Keratinocyte (primary cell): ENCODE results near the gene NBEA. TPM values are rescaled to one million over a fixed set of nuclear protein-coding genes. Genes with fewer than 3 reads are reported as not detected.

Experiments used
- DNase-seq: peaks from one replicate; pipeline ENCODE4 v3.0.0-alpha.2; 2011; ENCODE audit warnings: low read depth, missing footprints, low spot score
- FAIRE-seq: peaks from 2 replicates; lab custom pipeline; 2011; peaks lifted over from hg19 to GRCh38; lab: Jason Lieb, UNC
- H2AFZ ChIP-seq: 2 replicates; pipeline ENCODE4 v1.6.0; 2012; ENCODE audit warnings: low read length, control low read depth, inconsistent platforms; ENCODE audit not compliant: control insufficient read depth
- H3K27ac ChIP-seq: 2 replicates; pipeline ENCODE4 v1.5.1; 2011; ENCODE audit warnings: low read length; ENCODE audit not compliant: control insufficient read depth, insufficient read depth
- H3K27me3 ChIP-seq: 3 replicates; pipeline ENCODE4 v1.6.0; 2011; ENCODE audit warnings: low read length; ENCODE audit not compliant: control insufficient read depth, insufficient read depth; ENCODE audit errors: extremely low read depth
- H3K36me3 ChIP-seq, 2 experiments: 2 replicates in 1 of 2; 3 replicates in 1 of 2; pipeline ENCODE4 v1.5.1; 2011; ENCODE audit warnings: low read length in 2 of 2, mild to moderate bottlenecking in 1 of 2; ENCODE audit not compliant: control insufficient read depth in 2 of 2, insufficient read depth in 2 of 2; ENCODE audit errors: extremely low read depth in 1 of 2
- H3K4me1 ChIP-seq: 3 replicates; pipeline ENCODE4 v1.5.1; 2011; ENCODE audit warnings: low read length; ENCODE audit not compliant: control insufficient read depth, insufficient read depth; ENCODE audit errors: extremely low read depth
- H3K4me2 ChIP-seq: 3 replicates; pipeline ENCODE4 v1.6.0; 2011; ENCODE audit warnings: low read depth, low read length; ENCODE audit not compliant: control insufficient read depth, insufficient read depth; ENCODE audit errors: extremely low read depth
- H3K4me3 ChIP-seq, 3 experiments: fragments of 200-600 bp in 1 of 3; sonication (generic) in 1 of 3; 2 replicates in 2 of 3; 3 replicates in 1 of 3; pipeline ENCODE4 v1.5.1; 2011 to 2016; ENCODE audit warnings: low read length in 3 of 3, mild to moderate bottlenecking in 3 of 3, control low read depth in 2 of 3, inconsistent platforms in 1 of 3, low read depth in 1 of 3, mixed read lengths in 1 of 3, mixed run types in 1 of 3, moderate library complexity in 1 of 3; ENCODE audit not compliant: control insufficient read depth in 2 of 3, insufficient read depth in 2 of 3; ENCODE audit errors: extremely low read depth in 1 of 3
- H3K79me2 ChIP-seq: 2 replicates; pipeline ENCODE4 v1.6.0; 2012; ENCODE audit warnings: low read length; ENCODE audit not compliant: control insufficient read depth, insufficient read depth
- H3K9ac ChIP-seq: 3 replicates; pipeline ENCODE4 v1.6.0; 2011; ENCODE audit warnings: low read length; ENCODE audit not compliant: control insufficient read depth, insufficient read depth; ENCODE audit errors: extremely low read depth
- H3K9me1 ChIP-seq: 3 replicates; pipeline ENCODE4 v1.6.0; 2011; ENCODE audit warnings: low read length; ENCODE audit not compliant: control insufficient read depth, insufficient read depth; ENCODE audit errors: extremely low read depth
- H3K9me3 ChIP-seq: 2 replicates; pipeline ENCODE4 v1.5.1; 2012; ENCODE audit warnings: low read depth, low read length; ENCODE audit not compliant: control insufficient read depth
- H4K20me1 ChIP-seq: 3 replicates; pipeline ENCODE4 v1.6.0; 2011; ENCODE audit warnings: low read length; ENCODE audit not compliant: control insufficient read depth, insufficient read depth; ENCODE audit errors: extremely low read depth
- CTCF ChIP-seq, 3 experiments: IDR thresholded peaks in 1 of 3; conservative IDR thresholded peaks in 1 of 3; optimal IDR thresholded peaks in 1 of 3; 2 replicates in 2 of 3; 3 replicates in 1 of 3; pipeline versions ENCODE3 to v1.5.1; 2011; ENCODE audit warnings: low read length in 3 of 3, mild to moderate bottlenecking in 3 of 3, moderate library complexity in 2 of 3, control low read depth in 1 of 3, inconsistent platforms in 1 of 3; ENCODE audit not compliant: insufficient read depth in 2 of 3; ENCODE audit errors: extremely low read depth in 1 of 3
- EZH2 ChIP-seq: IDR thresholded peaks from one replicate; pipeline ENCODE4 v1.6.1; 2012; ENCODE audit warnings: inconsistent platforms, mild to moderate bottlenecking, low read length, moderate library complexity
- dilution Hi-C: fragments of 300-500 bp; cut with MboI; formaldehyde crosslinking; loops from one replicate; pipeline ENCODE4 v1.7.0; 2020; ENCODE audit warnings: low sequenced_read_pairs; ENCODE audit not compliant: extremely low pct_ligation_motif_present
- polyA plus RNA-seq, 5 experiments: library from polyadenylated mRNA; depleted of rRNA in 3 of 5; stranded (reverse) in 3 of 5; stranded (forward) in 1 of 5; unstranded in 1 of 5; fragments of >200 nt; gene quantifications; 1 replicate in 1 of 5; 2 replicates in 3 of 5; 3 replicates in 1 of 5; pipeline versions ENCODE4 v1.2.1 to v1.2.3, GENCODE V29; 2011 to 2012; ENCODE audit warnings: missing spikeins in 2 of 5, low read depth in 1 of 5, low replicate concordance in 1 of 5

The NBEA gene
- polyA plus RNA-seq, 1 donor (not counting 4 experiments of a cell fraction or from before 2014, with no cell fraction given): 0.05 TPM

GRCh38 chr13:35630551-35631275 is 688.6 kb downstream of the NBEA start:
- Histone ChIP-seq H4K20me1 (no peaks in the 10 kb centered on the region), H3K4me3 (no peak overlapping the region), H3K4me1 (no peaks in the 10 kb centered on the region), H3K79me2 (no peaks in the 10 kb centered on the region), H3K9me1 (no peaks in the 10 kb centered on the region), H3K27ac (no peak overlapping the region), H3K9me3 (no peaks in the 10 kb centered on the region), H3K4me2 (no peak overlapping the region), H3K36me3 (no peaks in the 10 kb centered on the region), H3K9ac (no peak overlapping the region), H3K27me3 (no peaks in the 10 kb centered on the region), H2AFZ (no peak overlapping the region)
- no peak for FAIRE-seq
- no peak for DNase-seq
- dilution Hi-C loops: no loop called here
- TF ChIP-seq EZH2: no peak
- TF ChIP-seq CTCF (optimal IDR thresholded peaks at IDR 0.05 in 1 of 3, IDR thresholded peaks at IDR 0.05 in 1 of 3, conservative IDR thresholded peaks at IDR 0.05 in 1 of 3; ENCODE audit: extremely low read depth in 1 of 3, insufficient read depth in 2 of 3, low read length in 3 of 3): peak; percentile 53 to 64 (median 56)

GRCh38 chr13:35631666-35632065 is 689.6 kb downstream of the NBEA start:
- dilution Hi-C loops: no loop called here
- no peaks in the 10 kb centered on the region for H3K4me1 ChIP-seq
- H4K20me1 ChIP-seq: no peaks in the 10 kb centered on the region
- no peak overlapping the region for H3K4me3 ChIP-seq
- no peaks in the 10 kb centered on the region for H3K27me3 ChIP-seq
- no peaks in the 10 kb centered on the region for H3K36me3 ChIP-seq
- no peak overlapping the region for H2AFZ ChIP-seq
- TF ChIP-seq EZH2 (no peak), CTCF (optimal IDR thresholded peaks at IDR 0.05 in 1 of 3, IDR thresholded peaks at IDR 0.05 in 1 of 3, conservative IDR thresholded peaks at IDR 0.05 in 1 of 3; ENCODE audit: extremely low read depth in 1 of 3, insufficient read depth in 2 of 3, low read length in 3 of 3) (no peak)
- no peak for FAIRE-seq
- H3K9ac ChIP-seq: no peak overlapping the region
- H3K4me2 ChIP-seq: no peak overlapping the region
- H3K9me1 ChIP-seq: no peaks in the 10 kb centered on the region
- H3K27ac ChIP-seq: no peak overlapping the region
- H3K9me3 ChIP-seq: no peaks in the 10 kb centered on the region
- no peak for DNase-seq
- H3K79me2 ChIP-seq: no peaks in the 10 kb centered on the region
